HTR-8/SVneo (cell line): ENCODE results near the gene PRKAG3.
A peak's percentile ranks its signal among the peaks of the same experiment; 100 is the strongest.

Source experiments
- DNase-seq: peaks from one replicate; pipeline ENCODE4 v3.0.0; 2011; ENCODE audit warnings: low spot score, mixed read lengths; ENCODE audit not compliant: insufficient read length
- FAIRE-seq: peaks from 2 replicates; lab custom pipeline; 2011; peaks lifted over from hg19 to GRCh38; lab: Jason Lieb, UNC

The PRKAG3 gene

GRCh38 chr2:218865396-218865795 lies 33.8 kb upstream of the PRKAG3 start:
- DNase-seq (no peak), FAIRE-seq (no peak)

- DNase-seq (no peak), FAIRE-seq (no peak)
Observed at GRCh38 chr2:218863021-218863520, 31.5 kb upstream of the PRKAG3 start.

GRCh38 chr2:218861645-218862318 lies 30.2 kb upstream of the PRKAG3 start:
- no peak for FAIRE-seq
- no peak for DNase-seq

- peak; percentile 56 for DNase-seq
Observed at GRCh38 chr2:218860950-218861381, 29.4 kb upstream of the PRKAG3 start.

GRCh38 chr2:218859988-218860831 lies 28.6 kb upstream of the PRKAG3 start:
- FAIRE-seq = no peak

More at GRCh38 chr2:218860950-218861381, 29.4 kb upstream of the PRKAG3 start:
- FAIRE-seq = peak; percentile 78

GRCh38 chr2:218859556-218859987 lies 28.0 kb upstream of the PRKAG3 start, which contains the start of gene WNT6:
WNT6 (plus strand) TSS chr2:218859805; CDS start chr2:218860038, 233 bp downstream.
- FAIRE-seq (no peak), DNase-seq (no peak)

More at GRCh38 chr2:218859988-218860831, 28.6 kb upstream of the PRKAG3 start:
- DNase-seq = no peak

- DNase-seq = no peak
- no peak for FAIRE-seq
Observed at GRCh38 chr2:218858671-218859555, 27.3 kb upstream of the PRKAG3 start.

- FAIRE-seq (peak; percentile 9), DNase-seq (no peak)
Observed at GRCh38 chr2:218858138-218858445, 26.5 kb upstream of the PRKAG3 start.

- DNase-seq = no peak
- peak; percentile 4 for FAIRE-seq
Observed at GRCh38 chr2:218857371-218858137, 26.0 kb upstream of the PRKAG3 start.

GRCh38 chr2:218856896-218857243 lies 25.3 kb upstream of the PRKAG3 start:
- DNase-seq (no peak), FAIRE-seq (no peak)

GRCh38 chr2:218856167-218856895 lies 24.7 kb upstream of the PRKAG3 start:
- FAIRE-seq = no peak
- DNase-seq = no peak

GRCh38 chr2:218855305-218856166 lies 23.9 kb upstream of the PRKAG3 start:
- no peak for DNase-seq
- FAIRE-seq = no peak

GRCh38 chr2:218854860-218855259 lies 23.3 kb upstream of the PRKAG3 start:
- FAIRE-seq (no peak), DNase-seq (no peak)

GRCh38 chr2:218853766-218854165 lies 22.2 kb upstream of the PRKAG3 start:
- DNase-seq (no peak), FAIRE-seq (no peak)

- DNase-seq (peak; percentile 62), FAIRE-seq (peak; percentile 26)
Observed at GRCh38 chr2:218852911-218853667, 21.5 kb upstream of the PRKAG3 start.

GRCh38 chr2:218851286-218851685 lies 19.7 kb upstream of the PRKAG3 start:
- DNase-seq = no peak
- FAIRE-seq = peak; percentile 23

GRCh38 chr2:218850796-218851195 lies 19.2 kb upstream of the PRKAG3 start:
- no peak for FAIRE-seq
- DNase-seq = no peak
